WTC11 (cell line): ENCODE results near the gene OS9. TPM values are rescaled to one million over a fixed set of nuclear protein-coding genes. Genes with fewer than 3 reads are reported as not detected.

ENCODE experiments used
- ATAC-seq: fragments of 200-7000 bp; cut with Tn5 transposase; 2 replicates; pipeline ENCODE4 v1.10.0; 2021; ENCODE audit warnings: mild to moderate bottlenecking, moderate library complexity
- CTCF ChIA-PET: fragments of 300-600 bp; sonication (Branson Sonifier 250); formaldehyde crosslinking; loops from one replicate; lab custom pipeline; 2021; ENCODE audit warnings: antibody characterized with exemption; lab: Charles Lee
- POLR2A ChIA-PET: fragments of 350-600 bp; sonication (Branson Sonifier 250); formaldehyde crosslinking; loops from one replicate; lab custom pipeline; 2021; ENCODE audit warnings: antibody characterized with exemption; lab: Charles Lee
- DNase-seq: peaks from one replicate; pipeline ENCODE4 v3.0.0; 2021; ENCODE audit warnings: low spot score
- H3K27ac Mint-ChIP-seq: 2 replicates; pipeline ENCODE4 v1.8.0; 2021; ENCODE audit warnings: mixed read lengths
- H3K27me3 Mint-ChIP-seq: 2 replicates; pipeline ENCODE4 v1.8.0; 2021; ENCODE audit warnings: low read depth, mild to moderate bottlenecking, moderate library complexity, mixed read lengths
- H3K36me3 Mint-ChIP-seq: 2 replicates; pipeline ENCODE4 v1.8.0; 2021; ENCODE audit warnings: mixed read lengths
- H3K4me1 Mint-ChIP-seq: 2 replicates; pipeline ENCODE4 v1.8.0; 2022; ENCODE audit warnings: mixed read lengths
- H3K4me3 Mint-ChIP-seq: 2 replicates; pipeline ENCODE4 v1.8.0; 2021; ENCODE audit warnings: mild to moderate bottlenecking, moderate library complexity, mixed read lengths
- H3K9me3 Mint-ChIP-seq: 2 replicates; pipeline ENCODE4 v1.8.0; 2021; ENCODE audit warnings: mixed read lengths
- CREM ChIP-seq: sonication (generic); formaldehyde crosslinking; IDR thresholded peaks from 2 replicates; pipeline ENCODE4 v1.8.1; 2022; ENCODE audit warnings: mild to moderate bottlenecking, missing genetic modification reagents, moderate library complexity
- ETV6 ChIP-seq: sonication (generic); formaldehyde crosslinking; IDR thresholded peaks from 2 replicates; pipeline ENCODE4 v1.8.1; 2022; ENCODE audit warnings: mild to moderate bottlenecking, missing genetic modification reagents
- JUN ChIP-seq: sonication (generic); formaldehyde crosslinking; IDR thresholded peaks from 2 replicates; pipeline ENCODE4 v1.8.0; 2023; ENCODE audit warnings: mild to moderate bottlenecking, missing genetic modification reagents
- NFE2L1 ChIP-seq: sonication (generic); formaldehyde crosslinking; IDR thresholded peaks from 2 replicates; pipeline ENCODE4 v1.8.1; 2023; ENCODE audit warnings: missing genetic modification reagents
- total RNA-seq: library from RNA; stranded (reverse); gene quantifications from 3 replicates; pipeline ENCODE4 v1.2.3, GENCODE V29; 2021
- TF ChIP-seq, protein P1 (sequence below): sonication (generic); formaldehyde crosslinking; IDR thresholded peaks from 2 replicates; pipeline ENCODE4 v1.8.1; 2023; ENCODE audit warnings: mild to moderate bottlenecking, missing genetic modification reagents
- TF ChIP-seq, protein P2 (sequence below): sonication (generic); formaldehyde crosslinking; IDR thresholded peaks from 2 replicates; pipeline ENCODE4 v1.8.0; 2023; ENCODE audit warnings: mild to moderate bottlenecking, missing genetic modification reagents
- TF ChIP-seq, protein P3 (sequence below): sonication (generic); formaldehyde crosslinking; IDR thresholded peaks from 2 replicates; pipeline ENCODE4 v1.8.1; 2022; ENCODE audit warnings: missing genetic modification reagents, borderline replicate concordance
- TF ChIP-seq, protein P4 (sequence below): sonication (generic); formaldehyde crosslinking; conservative IDR thresholded peaks from 2 replicates; pipeline ENCODE4 v1.8.1; 2023; ENCODE audit warnings: mild to moderate bottlenecking, low read depth, missing genetic modification reagents, moderate library complexity
- TF ChIP-seq, protein P5 (sequence below): sonication (generic); formaldehyde crosslinking; IDR thresholded peaks from 2 replicates; pipeline ENCODE4 v1.8.1; 2023; ENCODE audit warnings: mild to moderate bottlenecking, moderate library complexity, missing genetic modification reagents
- TF ChIP-seq, protein P6 (sequence below): fragments of 250-450 bp; sonication (Bioruptor Pico); IDR thresholded peaks from 2 replicates; pipeline ENCODE4 v2.1.2; 2022; ENCODE audit warnings: mild to moderate bottlenecking, moderate library complexity
- TF ChIP-seq, protein P7 (sequence below): fragments of 250-450 bp; sonication (Bioruptor Pico); IDR thresholded peaks from 2 replicates; pipeline ENCODE4 v1.9.0; 2021; ENCODE audit warnings: mild to moderate bottlenecking
- TF ChIP-seq, protein P8 (sequence below): sonication (generic); formaldehyde crosslinking; IDR thresholded peaks from 2 replicates; pipeline ENCODE4 v1.8.1; 2023; ENCODE audit warnings: mild to moderate bottlenecking, missing genetic modification reagents, borderline replicate concordance

OS9 gene
- total RNA-seq, 1 experiment from 2014 or later = 77.5 TPM

DNA sequence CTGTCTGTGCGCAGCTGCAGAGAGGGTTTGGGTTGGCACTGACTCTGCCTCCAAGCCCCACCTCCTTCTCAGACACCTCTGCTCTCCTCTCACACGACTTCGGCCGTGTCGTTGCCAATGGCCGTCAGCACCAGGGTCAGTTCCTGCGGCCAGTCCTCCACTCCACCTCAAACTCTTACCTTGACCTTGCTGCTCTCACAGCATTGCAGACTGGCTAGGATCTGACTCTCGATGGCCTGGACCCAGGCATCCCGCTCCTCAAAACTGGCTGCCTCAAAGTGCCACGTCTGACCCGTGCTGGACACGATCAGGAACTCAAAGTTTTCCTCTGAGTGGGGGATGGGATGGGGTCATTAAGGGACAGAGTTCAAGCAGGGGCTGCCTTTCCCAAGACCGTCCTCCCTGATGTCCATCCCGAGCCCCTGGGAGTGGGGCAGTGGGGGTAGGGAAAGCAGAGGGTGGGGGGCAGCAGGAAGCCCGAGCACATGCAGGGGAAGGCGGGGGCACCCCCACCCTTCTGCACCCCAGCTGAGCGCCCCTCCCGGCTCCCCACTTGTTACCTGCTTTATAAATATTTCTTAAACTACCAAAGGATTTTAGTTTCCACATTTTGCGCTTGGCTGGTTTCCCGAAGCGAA lies 33.9 kb downstream of the OS9 start (continued):
- TF ChIP-seq, protein P1, sequence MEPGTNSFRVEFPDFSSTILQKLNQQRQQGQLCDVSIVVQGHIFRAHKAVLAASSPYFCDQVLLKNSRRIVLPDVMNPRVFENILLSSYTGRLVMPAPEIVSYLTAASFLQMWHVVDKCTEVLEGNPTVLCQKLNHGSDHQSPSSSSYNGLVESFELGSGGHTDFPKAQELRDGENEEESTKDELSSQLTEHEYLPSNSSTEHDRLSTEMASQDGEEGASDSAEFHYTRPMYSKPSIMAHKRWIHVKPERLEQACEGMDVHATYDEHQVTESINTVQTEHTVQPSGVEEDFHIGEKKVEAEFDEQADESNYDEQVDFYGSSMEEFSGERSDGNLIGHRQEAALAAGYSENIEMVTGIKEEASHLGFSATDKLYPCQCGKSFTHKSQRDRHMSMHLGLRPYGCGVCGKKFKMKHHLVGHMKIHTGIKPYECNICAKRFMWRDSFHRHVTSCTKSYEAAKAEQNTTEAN (CRISPR knock-in tag) = no peak
- TF ChIP-seq, protein P2, sequence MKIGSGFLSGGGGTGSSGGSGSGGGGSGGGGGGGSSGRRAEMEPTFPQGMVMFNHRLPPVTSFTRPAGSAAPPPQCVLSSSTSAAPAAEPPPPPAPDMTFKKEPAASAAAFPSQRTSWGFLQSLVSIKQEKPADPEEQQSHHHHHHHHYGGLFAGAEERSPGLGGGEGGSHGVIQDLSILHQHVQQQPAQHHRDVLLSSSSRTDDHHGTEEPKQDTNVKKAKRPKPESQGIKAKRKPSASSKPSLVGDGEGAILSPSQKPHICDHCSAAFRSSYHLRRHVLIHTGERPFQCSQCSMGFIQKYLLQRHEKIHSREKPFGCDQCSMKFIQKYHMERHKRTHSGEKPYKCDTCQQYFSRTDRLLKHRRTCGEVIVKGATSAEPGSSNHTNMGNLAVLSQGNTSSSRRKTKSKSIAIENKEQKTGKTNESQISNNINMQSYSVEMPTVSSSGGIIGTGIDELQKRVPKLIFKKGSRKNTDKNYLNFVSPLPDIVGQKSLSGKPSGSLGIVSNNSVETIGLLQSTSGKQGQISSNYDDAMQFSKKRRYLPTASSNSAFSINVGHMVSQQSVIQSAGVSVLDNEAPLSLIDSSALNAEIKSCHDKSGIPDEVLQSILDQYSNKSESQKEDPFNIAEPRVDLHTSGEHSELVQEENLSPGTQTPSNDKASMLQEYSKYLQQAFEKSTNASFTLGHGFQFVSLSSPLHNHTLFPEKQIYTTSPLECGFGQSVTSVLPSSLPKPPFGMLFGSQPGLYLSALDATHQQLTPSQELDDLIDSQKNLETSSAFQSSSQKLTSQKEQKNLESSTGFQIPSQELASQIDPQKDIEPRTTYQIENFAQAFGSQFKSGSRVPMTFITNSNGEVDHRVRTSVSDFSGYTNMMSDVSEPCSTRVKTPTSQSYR = 0 out of 2 replicates have a peak, but pooled peaks have one; percentile 48
- TF ChIP-seq ETV6 (CRISPR knock-in tag) (peak; percentile 66; the same call in 1 of the 2 replicates), CREM (peak; percentile 42; the same call in 1 of the 2 replicates), JUN (CRISPR knock-in tag) (no peak), NFE2L1 (CRISPR knock-in tag) (0 out of 2 replicates have a peak, but pooled peaks have one; percentile 31)
- TF ChIP-seq, protein P3, sequence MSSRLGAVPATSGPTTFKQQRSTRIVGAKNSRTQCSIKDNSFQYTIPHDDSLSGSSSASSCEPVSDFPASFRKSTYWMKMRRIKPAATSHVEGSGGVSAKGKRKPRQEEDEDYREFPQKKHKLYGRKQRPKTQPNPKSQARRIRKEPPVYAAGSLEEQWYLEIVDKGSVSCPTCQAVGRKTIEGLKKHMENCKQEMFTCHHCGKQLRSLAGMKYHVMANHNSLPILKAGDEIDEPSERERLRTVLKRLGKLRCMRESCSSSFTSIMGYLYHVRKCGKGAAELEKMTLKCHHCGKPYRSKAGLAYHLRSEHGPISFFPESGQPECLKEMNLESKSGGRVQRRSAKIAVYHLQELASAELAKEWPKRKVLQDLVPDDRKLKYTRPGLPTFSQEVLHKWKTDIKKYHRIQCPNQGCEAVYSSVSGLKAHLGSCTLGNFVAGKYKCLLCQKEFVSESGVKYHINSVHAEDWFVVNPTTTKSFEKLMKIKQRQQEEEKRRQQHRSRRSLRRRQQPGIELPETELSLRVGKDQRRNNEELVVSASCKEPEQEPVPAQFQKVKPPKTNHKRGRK (CRISPR knock-in tag) = no peak
- TF ChIP-seq, protein P4, sequence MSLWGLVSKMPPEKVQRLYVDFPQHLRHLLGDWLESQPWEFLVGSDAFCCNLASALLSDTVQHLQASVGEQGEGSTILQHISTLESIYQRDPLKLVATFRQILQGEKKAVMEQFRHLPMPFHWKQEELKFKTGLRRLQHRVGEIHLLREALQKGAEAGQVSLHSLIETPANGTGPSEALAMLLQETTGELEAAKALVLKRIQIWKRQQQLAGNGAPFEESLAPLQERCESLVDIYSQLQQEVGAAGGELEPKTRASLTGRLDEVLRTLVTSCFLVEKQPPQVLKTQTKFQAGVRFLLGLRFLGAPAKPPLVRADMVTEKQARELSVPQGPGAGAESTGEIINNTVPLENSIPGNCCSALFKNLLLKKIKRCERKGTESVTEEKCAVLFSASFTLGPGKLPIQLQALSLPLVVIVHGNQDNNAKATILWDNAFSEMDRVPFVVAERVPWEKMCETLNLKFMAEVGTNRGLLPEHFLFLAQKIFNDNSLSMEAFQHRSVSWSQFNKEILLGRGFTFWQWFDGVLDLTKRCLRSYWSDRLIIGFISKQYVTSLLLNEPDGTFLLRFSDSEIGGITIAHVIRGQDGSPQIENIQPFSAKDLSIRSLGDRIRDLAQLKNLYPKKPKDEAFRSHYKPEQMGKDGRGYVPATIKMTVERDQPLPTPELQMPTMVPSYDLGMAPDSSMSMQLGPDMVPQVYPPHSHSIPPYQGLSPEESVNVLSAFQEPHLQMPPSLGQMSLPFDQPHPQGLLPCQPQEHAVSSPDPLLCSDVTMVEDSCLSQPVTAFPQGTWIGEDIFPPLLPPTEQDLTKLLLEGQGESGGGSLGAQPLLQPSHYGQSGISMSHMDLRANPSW (CRISPR knock-in tag) = peak; percentile 88; the same call in 1 of the 2 replicates
- TF ChIP-seq, protein P5, sequence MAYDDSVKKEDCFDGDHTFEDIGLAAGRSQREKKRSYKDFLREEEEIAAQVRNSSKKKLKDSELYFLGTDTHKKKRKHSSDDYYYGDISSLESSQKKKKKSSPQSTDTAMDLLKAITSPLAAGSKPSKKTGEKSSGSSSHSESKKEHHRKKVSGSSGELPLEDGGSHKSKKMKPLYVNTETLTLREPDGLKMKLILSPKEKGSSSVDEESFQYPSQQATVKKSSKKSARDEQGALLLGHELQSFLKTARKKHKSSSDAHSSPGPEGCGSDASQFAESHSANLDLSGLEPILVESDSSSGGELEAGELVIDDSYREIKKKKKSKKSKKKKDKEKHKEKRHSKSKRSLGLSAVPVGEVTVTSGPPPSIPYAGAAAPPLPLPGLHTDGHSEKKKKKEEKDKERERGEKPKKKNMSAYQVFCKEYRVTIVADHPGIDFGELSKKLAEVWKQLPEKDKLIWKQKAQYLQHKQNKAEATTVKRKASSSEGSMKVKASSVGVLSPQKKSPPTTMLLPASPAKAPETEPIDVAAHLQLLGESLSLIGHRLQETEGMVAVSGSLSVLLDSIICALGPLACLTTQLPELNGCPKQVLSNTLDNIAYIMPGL (CRISPR knock-in tag) = no peak

DNA sequence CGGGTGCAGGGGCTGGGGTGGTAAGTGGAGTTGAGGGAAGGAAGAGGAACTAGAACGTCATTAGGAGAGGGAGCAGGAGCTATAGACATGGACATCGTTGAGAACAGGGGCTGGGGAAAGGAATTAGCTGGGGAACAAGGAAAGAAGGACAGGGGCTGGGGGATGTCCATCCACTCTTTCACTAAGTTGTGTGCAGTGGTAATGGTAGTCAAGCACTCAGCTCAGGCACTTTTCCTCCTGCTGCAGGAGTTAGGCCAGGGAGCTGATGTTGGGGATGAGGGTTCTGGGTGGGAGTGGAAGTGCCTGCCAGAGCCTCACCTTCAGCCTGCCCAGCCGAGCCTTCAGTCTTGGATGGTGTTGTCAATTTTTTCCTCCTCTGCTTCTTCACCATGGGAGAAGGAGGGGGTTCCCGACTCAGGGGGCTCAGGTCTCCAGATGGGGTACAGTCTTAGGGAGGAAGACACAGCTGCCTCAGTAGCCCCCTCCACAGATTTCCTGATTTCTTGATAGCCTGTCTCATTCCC lies 35.5 kb downstream of the OS9 start:
- Mint-ChIP-seq H3K4me3 (no peak overlapping the region), H3K27ac (no peak overlapping the region), H3K9me3 (no peaks in the 10 kb centered on the region), H3K4me1 (peaks cover 15% of the 10 kb centered on the region), H3K27me3 (peaks cover 98% of the 10 kb centered on the region), H3K36me3 (no peaks in the 10 kb centered on the region)
- no peak for TF ChIP-seq JUN (CRISPR knock-in tag)
- TF ChIP-seq, protein P6, sequence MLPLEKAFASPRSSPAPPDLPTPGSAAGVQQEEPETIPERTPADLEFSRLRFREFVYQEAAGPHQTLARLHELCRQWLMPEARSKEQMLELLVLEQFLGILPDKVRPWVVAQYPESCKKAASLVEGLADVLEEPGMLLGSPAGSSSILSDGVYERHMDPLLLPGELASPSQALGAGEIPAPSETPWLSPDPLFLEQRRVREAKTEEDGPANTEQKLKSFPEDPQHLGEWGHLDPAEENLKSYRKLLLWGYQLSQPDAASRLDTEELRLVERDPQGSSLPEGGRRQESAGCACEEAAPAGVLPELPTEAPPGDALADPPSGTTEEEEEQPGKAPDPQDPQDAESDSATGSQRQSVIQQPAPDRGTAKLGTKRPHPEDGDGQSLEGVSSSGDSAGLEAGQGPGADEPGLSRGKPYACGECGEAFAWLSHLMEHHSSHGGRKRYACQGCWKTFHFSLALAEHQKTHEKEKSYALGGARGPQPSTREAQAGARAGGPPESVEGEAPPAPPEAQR = no peak
- TF ChIP-seq, protein P7, sequence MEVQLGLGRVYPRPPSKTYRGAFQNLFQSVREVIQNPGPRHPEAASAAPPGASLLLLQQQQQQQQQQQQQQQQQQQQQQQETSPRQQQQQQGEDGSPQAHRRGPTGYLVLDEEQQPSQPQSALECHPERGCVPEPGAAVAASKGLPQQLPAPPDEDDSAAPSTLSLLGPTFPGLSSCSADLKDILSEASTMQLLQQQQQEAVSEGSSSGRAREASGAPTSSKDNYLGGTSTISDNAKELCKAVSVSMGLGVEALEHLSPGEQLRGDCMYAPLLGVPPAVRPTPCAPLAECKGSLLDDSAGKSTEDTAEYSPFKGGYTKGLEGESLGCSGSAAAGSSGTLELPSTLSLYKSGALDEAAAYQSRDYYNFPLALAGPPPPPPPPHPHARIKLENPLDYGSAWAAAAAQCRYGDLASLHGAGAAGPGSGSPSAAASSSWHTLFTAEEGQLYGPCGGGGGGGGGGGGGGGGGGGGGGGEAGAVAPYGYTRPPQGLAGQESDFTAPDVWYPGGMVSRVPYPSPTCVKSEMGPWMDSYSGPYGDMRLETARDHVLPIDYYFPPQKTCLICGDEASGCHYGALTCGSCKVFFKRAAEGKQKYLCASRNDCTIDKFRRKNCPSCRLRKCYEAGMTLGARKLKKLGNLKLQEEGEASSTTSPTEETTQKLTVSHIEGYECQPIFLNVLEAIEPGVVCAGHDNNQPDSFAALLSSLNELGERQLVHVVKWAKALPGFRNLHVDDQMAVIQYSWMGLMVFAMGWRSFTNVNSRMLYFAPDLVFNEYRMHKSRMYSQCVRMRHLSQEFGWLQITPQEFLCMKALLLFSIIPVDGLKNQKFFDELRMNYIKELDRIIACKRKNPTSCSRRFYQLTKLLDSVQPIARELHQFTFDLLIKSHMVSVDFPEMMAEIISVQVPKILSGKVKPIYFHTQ (CRISPR knock-in tag) = no peak
- TF ChIP-seq, protein P8, sequence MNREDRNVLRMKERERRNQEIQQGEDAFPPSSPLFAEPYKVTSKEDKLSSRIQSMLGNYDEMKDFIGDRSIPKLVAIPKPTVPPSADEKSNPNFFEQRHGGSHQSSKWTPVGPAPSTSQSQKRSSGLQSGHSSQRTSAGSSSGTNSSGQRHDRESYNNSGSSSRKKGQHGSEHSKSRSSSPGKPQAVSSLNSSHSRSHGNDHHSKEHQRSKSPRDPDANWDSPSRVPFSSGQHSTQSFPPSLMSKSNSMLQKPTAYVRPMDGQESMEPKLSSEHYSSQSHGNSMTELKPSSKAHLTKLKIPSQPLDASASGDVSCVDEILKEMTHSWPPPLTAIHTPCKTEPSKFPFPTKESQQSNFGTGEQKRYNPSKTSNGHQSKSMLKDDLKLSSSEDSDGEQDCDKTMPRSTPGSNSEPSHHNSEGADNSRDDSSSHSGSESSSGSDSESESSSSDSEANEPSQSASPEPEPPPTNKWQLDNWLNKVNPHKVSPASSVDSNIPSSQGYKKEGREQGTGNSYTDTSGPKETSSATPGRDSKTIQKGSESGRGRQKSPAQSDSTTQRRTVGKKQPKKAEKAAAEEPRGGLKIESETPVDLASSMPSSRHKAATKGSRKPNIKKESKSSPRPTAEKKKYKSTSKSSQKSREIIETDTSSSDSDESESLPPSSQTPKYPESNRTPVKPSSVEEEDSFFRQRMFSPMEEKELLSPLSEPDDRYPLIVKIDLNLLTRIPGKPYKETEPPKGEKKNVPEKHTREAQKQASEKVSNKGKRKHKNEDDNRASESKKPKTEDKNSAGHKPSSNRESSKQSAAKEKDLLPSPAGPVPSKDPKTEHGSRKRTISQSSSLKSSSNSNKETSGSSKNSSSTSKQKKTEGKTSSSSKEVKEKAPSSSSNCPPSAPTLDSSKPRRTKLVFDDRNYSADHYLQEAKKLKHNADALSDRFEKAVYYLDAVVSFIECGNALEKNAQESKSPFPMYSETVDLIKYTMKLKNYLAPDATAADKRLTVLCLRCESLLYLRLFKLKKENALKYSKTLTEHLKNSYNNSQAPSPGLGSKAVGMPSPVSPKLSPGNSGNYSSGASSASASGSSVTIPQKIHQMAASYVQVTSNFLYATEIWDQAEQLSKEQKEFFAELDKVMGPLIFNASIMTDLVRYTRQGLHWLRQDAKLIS = no peak
- ChIA-PET CTCF (interaction anchor here (1.0 to 1.2 kb wide), 2 partner anchors 9 to 54 kb away, joined by 3 to 4 read pairs; partner anchors contain the start of gene AGAP2), POLR2A (no interaction called here)
- ATAC-seq (no peak), DNase-seq (no peak)
